ENCODE data around the gene NNAT.
"Not testable (repeated sequence)": the region's sequence is repeated elsewhere in the genome, so short reads cannot be mapped to it uniquely, and the experiment has no call there.

Gene NNAT, protein sequence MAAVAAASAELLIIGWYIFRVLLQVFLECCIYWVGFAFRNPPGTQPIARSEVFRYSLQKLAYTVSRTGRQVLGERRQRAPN

DNA sequence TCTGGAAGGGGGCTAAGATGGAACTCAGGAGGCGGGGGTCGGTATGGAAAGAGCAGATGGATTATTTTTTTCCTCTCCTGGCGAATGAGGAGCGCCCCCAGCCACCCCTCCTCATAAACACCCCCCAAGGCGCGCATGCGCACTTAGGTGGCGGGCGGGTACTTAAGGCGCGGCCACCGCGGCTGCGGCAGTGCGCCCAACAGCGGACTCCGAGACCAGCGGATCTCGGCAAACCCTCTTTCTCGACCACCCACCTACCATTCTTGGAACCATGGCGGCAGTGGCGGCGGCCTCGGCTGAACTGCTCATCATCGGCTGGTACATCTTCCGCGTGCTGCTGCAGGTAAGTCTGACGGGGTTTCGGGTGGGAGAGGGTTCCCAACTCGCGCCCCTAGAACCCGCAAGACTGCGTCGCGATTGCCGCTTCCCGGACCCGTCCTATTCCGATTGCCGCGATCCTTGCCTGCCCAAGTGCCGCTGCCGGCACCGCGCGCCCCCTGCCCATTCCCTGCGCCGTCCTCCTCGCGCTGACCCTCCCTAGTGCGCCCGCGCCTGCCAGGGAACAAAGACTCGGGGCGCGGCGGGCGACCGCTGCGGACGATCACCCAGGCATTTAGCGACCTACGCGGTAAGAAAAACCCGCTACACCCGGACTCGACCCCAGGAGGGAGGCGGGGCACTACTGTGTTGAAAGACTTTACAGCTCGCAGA lies at the start of gene NNAT:
NNAT (plus strand) TSS at position 190 of the 711 bp plus-strand sequence; CDS start at position 272, 82 bp downstream.
- DNase-seq (ENCODE audit: low read depth) = no peak

DNA sequence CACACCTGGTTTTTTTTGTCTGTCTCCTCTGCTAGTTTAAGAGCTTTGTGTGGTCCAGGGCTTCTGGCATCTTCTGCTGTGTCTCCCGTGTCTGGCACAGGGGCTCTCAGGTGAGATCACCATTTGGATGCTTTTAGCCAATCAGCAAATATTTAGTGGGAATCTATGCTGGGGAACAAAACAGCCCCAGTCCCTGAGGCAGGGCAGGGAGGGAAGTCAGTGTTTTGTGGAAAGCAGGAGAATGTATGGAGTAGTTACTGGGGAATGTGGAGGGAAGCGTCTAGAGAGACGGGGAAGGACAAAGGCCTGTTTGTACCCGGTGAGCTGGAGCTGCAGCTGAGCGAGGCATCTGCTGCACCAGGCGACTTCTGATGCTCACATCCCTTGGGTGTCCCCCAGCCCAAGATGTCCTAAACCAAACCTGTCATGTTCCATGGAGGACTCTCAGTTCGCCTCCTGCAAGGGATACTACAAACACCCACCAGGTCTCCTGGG lies 49.3 kb upstream of the NNAT start:
- DNase-seq (ENCODE audit: low read depth) = no peak

DNA sequence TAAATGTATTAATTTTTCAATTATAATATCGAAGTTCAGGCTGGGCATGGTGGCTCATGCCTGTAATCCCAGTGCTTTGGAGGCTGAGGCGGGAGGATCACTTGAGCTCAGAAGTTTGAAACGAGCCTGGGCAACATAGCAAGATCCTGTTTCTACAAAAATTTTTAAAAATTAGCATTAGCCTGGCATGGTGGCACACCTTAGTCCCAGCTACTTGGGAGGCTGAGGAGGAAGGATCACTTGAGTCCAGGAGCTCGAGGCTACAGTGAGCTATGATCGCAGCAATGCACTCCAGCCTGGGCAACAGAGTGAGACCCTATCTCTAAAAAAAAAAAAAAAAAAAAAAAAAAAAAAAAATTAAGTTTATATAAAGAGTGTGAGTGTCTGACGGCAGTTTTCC lies 48.6 kb upstream of the NNAT start:
- DNase-seq (ENCODE audit: low read depth) = not testable (repeated sequence)

DNA sequence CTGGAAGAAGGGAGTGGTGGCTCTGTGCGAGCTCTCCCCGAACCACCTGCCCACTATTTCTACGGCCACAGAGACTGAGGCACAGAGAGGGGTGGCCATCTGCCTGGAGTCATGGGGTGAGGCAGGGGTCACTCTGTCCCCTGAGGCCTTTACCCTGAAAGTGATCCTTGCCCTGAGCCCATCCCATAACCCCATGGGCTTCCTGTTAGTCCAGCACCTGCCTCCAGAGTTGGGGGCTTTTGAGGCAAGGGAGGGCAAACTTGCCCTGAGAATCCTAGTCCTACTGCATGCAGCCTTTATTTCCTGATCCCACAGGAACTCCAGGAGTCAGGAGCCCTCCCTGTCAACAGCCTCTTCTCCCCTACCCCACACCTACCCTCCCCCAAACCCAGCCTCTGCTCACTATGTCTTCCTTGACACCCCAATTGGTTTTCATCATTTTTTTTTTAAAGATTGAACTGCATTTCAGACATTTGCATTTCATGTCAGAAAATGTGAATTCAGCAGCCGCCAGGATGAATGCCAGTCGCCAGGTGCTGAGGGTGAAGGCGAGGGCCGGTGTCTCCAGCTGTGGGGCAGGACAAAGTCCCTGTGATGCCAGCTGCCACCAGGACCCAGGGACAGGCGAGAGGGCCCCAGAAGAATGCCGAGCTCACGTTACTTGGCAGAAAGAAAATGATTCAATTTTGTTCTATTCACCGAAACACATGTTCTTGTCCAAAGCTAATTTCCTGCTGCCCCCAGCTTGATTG lies 47.6 kb upstream of the NNAT start:
- no peak for DNase-seq (ENCODE audit: low read depth)

DNA sequence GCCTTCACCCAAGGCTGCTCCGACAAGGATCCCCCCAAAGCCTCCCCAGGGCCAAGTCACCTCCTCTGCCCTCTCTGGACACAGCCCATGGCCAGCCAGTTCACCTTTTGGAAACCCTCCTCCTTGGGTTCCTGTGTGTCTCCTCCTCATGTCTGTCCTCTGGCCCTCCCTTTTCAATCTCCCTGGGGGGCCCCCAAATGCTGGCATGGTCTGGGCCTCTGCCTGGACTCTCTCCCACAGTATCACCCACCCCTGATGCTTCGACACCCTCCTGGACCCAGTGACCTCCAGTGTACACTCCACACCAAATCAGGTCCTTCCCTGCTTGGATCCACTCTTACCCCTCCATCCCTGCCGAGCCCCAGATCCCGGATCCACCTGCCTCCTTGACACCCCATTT lies 46.7 kb upstream of the NNAT start:
- DNase-seq (ENCODE audit: low read depth) = no peak

DNA sequence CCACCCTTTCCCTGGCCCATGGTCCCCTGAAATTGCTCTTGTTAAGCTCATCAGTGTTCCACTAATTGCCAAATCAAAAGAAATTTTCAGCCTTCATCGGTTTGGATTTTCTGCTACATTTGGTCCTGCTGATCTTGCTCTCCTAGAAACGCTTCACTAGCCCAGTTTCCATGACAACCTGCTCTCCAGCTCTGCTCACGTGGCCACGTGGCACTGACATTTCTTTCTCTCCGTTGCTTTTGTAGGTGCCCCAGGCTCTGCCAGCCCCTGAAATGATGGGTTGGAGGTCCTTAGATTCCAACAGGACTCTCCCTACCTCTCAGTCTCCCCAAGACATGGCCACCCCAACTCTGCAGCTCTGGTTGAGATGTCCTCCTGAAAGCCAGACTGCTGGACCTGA lies 45.8 kb upstream of the NNAT start:
- DNase-seq (ENCODE audit: low read depth) = no peak

DNA sequence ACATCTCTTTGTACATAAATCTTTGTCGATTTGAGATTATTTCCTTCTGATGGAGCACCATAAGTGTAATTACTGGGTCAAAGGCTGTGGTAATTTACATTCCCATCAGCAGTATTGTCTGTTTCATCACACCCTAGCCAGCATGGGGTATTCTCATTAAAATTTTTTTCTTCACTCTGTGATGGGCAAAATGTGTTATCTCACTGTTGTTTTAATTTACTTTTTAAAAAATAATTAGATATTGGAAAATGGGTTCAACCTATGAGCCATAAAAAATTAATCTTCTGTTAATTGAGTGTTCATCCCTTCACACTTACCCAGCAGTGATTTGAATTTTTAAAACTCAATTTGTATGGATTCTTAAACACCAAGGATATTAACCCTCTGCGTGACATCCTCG lies 44.0 kb upstream of the NNAT start:
- no peak for DNase-seq (ENCODE audit: low read depth)

DNA sequence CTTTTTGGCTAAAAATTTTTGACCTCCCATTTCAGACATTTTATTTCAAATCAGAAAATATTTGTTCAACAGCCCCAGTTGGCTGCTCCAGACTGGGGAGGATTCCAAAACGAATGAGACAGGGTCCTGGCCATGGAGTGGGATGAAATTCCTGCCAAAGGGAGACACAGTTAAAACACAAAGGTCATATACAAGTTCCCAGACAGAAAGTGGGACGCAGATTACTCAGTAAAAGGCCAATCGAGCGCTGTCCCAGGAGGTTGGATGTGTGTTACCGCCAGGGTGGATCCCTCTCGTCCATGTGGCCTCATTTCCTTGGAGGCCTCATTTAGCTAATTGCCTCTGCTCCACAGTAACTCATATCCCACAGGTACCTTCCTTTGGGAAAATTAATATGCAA lies 41.8 kb upstream of the NNAT start:
- DNase-seq (ENCODE audit: low read depth) = no peak

DNA sequence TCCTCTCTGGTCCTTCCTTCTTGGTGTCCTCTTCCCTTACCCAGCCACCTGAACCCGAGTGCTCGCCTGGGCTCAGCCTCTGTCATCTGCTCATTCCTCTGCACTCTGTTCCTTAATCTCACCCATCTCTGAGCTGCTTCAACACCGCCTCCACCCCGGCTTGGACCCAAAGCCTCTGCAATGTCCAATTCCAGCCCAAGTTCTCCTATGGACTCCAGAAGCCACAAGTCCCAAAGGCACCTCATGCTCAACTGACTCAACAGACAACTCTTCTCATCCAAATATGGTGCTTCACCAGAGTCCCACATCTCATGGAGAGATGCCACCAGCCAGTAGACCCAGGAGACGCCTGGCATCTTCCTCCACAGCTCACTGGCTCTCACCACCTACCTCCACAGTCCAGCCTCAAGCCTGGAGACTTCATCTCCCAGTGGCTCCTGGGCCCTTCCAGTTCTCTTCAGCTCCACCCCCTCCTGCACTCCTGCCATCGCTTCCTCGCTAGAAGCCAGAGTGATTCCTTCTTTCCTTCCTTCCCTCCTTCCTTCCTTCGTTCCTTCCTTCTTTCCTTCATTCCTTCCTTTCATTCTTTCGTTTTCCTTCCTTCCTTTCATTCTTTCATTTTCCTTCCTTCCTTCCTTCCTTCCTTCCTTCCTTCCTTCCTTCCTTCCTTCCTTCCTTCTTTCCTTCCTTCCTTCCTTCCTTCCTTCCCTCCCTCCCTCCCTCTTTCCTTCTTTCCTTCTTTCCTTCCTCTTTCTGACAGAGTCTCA lies 40.9 kb upstream of the NNAT start:
- DNase-seq (ENCODE audit: low read depth) = no peak

DNA sequence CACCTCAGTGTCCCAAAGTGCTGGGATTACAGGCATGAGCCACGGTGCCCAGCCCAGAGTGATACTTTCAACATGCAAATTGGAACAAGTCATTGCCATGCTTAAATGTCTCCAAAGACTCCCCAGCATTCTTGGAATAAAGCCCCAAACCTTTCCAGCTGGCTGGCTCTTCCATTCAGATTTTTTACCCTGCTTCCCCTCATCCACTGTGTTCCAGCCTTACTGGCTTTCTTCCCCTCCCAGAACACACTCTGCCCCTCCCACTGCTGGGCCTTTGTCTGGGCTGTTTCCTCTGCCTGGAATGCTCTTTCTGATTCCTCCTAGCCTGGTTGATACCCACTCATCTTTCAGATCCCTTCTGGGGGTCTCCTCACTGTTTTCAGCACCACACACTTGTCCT lies 40.1 kb upstream of the NNAT start:
- no peak for DNase-seq (ENCODE audit: low read depth)

DNA sequence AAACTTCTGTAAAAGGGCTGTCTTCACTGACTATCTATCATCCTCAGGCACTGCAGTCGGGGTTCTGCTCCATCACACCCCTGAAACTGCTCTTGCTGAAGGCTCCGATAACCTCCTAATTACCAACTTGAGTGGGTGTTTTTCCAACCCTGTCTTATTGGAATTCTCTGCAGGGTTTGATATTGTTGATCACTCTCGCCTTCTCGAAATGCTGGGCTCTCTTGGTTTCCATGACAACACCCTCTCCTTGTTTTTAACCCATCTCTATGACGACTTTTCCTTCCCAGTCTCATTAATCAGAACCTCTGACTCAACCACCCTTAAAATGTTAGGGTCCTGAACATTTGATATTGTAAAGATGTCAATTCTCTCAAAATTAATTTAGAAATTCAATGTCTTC lies 39.4 kb upstream of the NNAT start:
- no peak for DNase-seq (ENCODE audit: low read depth)

DNA sequence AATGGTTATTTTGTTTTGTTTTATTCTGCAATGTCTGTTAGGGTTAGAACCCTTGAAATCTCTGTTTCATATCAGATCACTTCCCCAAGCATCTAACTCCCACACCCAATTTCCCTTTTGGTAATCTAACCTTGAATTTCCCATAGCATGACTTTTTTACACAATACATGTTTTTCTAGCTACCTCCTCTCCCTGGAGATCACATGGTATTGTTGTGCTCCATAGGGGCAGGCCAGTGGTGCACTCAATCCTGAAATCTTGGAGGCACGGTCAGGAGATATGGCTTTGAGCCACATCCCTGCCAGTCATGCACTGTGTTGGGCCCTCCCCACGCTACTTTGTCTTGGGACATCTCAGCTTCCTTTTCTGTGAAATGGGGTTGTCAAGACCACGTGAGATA lies 36.7 kb upstream of the NNAT start:
- no peak for DNase-seq (ENCODE audit: low read depth)

DNA sequence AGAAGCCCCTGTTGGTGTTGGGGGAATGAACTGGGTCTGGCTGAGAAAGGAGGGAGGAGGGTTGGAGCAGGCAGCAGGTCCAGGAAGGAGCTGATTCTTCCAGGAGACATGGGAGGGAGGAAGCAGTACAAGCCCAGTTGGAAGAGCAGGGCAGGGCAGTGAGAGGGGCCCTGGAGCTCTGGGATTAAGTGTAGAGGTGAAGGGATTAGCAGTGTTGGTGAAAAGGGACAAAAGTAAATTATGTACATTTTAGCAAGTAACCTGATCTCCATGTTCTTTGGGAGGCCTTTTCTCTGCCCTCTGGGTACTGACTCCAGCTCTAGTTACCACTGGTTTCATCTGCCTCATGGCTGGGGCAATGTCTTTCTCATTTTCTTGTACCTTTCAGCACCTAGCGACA lies 34.8 kb upstream of the NNAT start:
- not testable (repeated sequence) for DNase-seq (ENCODE audit: low read depth)

DNA sequence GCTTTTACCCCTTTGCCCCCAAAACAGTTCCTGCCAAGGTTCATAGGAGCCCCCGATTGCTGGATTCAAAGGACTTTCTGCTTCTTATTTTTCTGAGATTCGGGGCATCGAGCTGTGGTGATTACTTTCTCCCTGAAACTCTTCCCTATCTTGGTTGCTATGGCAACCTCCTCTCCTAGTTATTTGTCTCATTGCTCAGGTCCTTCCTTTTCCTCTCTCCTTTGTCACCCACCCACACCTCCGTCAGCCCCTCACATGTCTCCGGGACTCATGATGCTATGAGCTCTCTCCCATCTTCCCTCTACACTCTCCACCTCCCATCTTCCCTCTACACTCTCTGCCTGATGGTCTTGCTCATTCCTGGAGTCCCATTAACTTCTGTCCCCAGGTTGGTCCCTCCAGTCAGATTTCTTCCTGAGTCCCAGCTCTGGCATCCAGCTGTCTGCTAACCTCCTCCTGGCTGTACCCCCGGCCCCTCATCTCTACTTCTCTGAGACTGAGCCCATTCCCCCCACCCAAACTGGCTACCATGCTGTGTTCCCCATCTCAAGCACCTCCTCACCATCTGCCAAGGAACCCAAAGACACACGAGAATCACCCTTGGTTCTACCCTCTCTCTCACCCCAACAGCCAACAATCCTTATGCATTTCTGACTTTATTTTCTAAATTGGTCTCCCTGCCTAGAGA lies 30.2 kb upstream of the NNAT start:
- DNase-seq (ENCODE audit: low read depth) = no peak

DNA sequence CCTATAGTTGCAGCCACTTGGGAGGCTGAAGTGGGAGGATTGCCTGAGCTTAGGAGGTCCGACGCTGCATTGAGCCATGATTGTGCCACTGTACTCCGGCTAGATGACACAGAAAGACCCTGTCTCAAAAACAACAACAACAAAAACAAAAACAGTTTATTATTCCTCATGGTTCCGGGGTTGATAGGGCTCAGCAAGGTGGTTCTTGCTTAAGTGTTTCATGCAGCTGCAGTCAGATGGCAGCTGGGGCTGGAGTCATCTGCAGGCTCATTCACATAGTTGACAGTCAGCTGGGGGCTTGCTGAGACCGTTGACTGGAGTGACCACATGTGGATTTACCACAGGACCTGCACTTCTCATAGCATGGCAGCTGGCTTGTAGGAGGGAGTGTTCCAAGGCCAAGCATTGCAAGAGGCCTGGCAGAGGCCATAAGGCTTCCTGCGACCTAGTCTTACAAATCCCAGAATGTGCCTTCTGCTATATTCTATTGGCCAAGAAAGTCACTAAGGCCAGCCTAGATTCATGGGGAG lies 28.9 kb upstream of the NNAT start:
- DNase-seq (ENCODE audit: low read depth) = no peak

DNA sequence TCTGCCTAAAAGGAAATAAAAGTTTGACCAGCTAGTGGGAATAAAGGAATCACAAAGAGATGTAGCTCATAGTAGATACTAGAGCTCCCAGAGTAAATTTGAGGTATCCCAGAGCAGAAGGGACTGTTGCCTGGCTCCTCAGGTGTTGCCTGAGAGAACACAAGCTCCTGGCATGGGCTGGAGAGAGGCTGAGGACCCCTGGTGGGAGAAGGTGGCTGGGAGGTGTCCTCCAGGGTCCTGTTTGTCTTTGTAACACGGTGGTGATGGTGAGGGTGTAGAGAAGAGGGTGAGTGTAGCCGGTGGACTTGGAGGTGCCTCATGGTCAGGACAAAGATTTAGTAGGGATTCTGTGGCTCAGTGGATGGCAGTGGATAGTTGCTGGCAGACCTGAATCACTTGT lies 28.1 kb upstream of the NNAT start:
- DNase-seq (ENCODE audit: low read depth) = no peak

DNA sequence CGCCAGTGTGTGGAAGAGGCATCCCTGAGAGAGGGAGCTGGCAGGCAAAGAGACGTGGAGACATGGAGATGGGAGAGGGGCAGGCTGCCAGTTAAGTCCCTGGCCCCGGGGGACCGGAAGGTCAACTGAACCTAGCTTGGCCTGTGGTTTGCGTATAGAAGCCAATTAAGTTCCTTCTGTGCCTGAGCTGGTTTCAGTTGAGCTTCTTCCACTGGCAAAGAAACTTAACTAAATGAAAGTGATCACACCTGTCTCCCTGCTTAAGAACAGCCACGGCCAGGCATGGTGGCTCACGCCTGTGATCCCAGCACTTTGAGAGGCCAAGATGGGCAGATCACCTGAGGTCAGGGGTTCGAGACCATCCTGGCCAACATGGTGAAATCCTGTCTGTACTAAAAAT lies 26.7 kb upstream of the NNAT start:
- DNase-seq (ENCODE audit: low read depth) = no peak

DNA sequence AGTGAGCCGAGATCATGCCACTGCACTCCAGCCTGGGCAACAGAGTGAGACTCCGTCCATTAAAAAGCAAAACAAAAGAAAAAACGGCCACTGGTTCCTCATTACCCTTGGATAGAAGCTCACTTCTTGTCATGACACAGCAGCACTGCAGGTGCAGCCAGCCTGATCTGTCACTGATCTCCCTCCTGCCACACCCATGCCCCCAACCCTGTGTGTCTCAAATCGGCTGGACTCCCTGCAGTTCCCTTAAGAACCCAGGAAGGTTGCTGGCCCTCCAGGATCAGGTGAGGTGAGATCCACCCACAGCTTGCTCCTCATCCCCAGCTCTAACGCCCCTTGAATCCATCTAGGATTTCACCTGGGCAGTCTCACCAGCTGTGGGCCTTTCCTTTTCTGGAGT lies 26.3 kb upstream of the NNAT start:
- DNase-seq (ENCODE audit: low read depth) = no peak

DNA sequence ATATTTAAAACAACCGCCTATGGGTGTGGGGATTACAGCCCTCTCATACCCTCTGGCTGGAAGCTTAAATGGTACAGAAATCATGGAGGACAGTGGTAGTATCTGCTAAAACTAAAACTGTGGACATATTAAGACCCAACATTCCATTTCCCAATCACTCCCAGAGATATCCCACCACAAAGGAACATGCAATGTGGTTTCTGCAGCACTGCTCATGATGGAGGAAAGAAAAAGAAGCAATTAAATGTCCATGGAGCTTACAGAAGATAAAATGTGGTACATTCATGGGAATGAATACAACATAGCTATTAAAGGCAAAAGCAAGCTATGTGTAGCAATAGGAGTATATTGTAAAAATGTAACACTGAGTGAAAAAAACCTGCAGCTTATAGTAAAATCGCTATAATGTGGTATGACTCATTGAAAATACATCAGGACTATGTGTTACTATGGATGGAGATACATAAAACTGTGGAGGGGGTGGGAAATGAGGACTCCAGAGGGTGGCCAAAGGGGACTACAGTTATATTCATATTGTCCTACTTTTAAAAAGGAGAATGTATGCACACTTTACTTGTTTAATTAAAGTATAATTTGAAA lies 22.9 kb upstream of the NNAT start:
- no peak for DNase-seq (ENCODE audit: low read depth)

DNA sequence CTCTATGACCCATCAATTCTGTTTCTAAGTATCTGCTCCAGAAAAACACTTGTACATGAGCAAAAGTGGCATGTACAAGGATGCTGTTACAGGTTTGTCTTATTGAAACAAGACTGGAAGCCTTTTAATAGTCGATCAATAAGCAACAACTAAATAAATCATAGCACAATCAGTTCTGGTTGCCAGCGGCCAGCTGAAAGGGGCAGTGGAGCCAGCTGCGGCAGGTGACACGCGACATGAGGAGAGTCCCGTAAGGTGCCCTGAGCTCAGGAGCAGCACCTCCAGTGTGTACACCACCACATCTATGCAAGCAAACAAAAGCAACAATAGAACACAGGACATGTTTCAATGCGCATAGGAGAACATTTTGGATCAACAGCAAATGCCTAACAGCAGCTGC lies 20.7 kb upstream of the NNAT start:
- DNase-seq (ENCODE audit: low read depth) = no peak

DNA sequence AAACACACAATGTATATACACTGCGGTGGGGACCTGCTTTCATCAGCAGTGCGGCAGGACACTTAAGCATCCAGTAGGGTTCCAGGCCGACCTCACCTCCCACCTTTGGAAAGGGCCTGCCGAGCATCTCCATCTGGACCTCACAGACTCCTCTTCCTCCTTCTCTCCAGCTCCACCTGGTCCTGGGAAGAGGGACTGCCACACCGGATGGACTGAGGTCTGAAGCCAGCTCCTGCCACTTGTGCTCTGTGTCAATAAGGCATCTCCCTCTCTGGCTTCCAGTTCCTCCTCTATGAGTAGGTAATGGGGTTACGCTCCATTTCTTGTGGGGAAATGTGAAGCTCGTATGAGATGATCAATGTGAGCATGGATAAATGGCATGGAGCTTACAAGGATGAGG lies 19.1 kb upstream of the NNAT start:
- no peak for DNase-seq (ENCODE audit: low read depth)
